Endodermal cell (in vitro differentiated cells): ENCODE data around the gene DDX27. TPM values are rescaled to one million over a fixed set of nuclear protein-coding genes. Genes with fewer than 3 reads are reported as not detected.

ENCODE experiments used
- DNase-seq: peaks from one replicate; pipeline ENCODE4 v3.0.0-alpha.2; 2017
- H3K27ac ChIP-seq: 2 replicates; pipeline ENCODE4 v1.5.1; 2013; ENCODE audit warnings: mild to moderate bottlenecking, low read depth, low read length, moderate library complexity
- H3K27me3 ChIP-seq: 2 replicates; pipeline ENCODE4 v1.6.1; 2013; ENCODE audit warnings: mild to moderate bottlenecking, low read length, moderate library complexity; ENCODE audit not compliant: insufficient read depth, control insufficient read depth, poor library complexity, severe bottlenecking
- H3K36me3 ChIP-seq: 2 replicates; pipeline ENCODE4 v1.7.0; 2013; ENCODE audit warnings: mild to moderate bottlenecking, low read length, moderate library complexity; ENCODE audit not compliant: control insufficient read depth, insufficient read depth
- H3K4me1 ChIP-seq: one replicate; pipeline ENCODE4 v1.7.0; 2013; ENCODE audit warnings: low read length; ENCODE audit not compliant: control insufficient read depth, insufficient read depth
- H3K4me3 ChIP-seq: 2 replicates; pipeline ENCODE4 v1.5.1; 2013; ENCODE audit warnings: mild to moderate bottlenecking, low read length, moderate library complexity
- H3K9ac ChIP-seq: 2 replicates; pipeline ENCODE4 v1.6.1; 2013; ENCODE audit warnings: mild to moderate bottlenecking, low read length, moderate library complexity; ENCODE audit not compliant: poor library complexity, severe bottlenecking; ENCODE audit errors: extremely low read depth
- H3K9me3 ChIP-seq: 2 replicates; pipeline ENCODE4 v1.6.1; 2013; ENCODE audit warnings: mild to moderate bottlenecking, low read length, moderate library complexity; ENCODE audit not compliant: control insufficient read depth
- H3K27ac Mint-ChIP-seq: 2 replicates; pipeline ENCODE4 v1.8.0; 2020; ENCODE audit warnings: mixed read lengths
- H3K27me3 Mint-ChIP-seq: 2 replicates; pipeline ENCODE4 v1.8.0; 2021; ENCODE audit warnings: mild to moderate bottlenecking, mixed read lengths; ENCODE audit not compliant: insufficient read depth
- H3K36me3 Mint-ChIP-seq: 2 replicates; pipeline ENCODE4 v1.8.0; 2020; ENCODE audit warnings: low read depth, mixed read lengths
- H3K4me1 Mint-ChIP-seq: 2 replicates; pipeline ENCODE4 v1.8.0; 2020; ENCODE audit warnings: mixed read lengths
- H3K4me3 Mint-ChIP-seq: 2 replicates; pipeline ENCODE4 v1.8.0; 2020; ENCODE audit warnings: mild to moderate bottlenecking, moderate library complexity, mixed read lengths
- H3K9me3 Mint-ChIP-seq: 2 replicates; pipeline ENCODE4 v1.8.0; 2020; ENCODE audit warnings: mild to moderate bottlenecking, mixed read lengths
- CTCF ChIP-seq: fragments of 200-600 bp; sonication (generic); conservative IDR thresholded peaks from 2 replicates; pipeline ENCODE4 v1.5.0; 2021; ENCODE audit warnings: antibody characterized with exemption, mild to moderate bottlenecking
- WGBS, 2 experiments: methylation state at CpG; one replicate each; pipeline versions ENCODE4 v1.1.5 to v1.1.7; 2013; ENCODE audit warnings: missing lambda C conversion rate in 2 of 2, mixed read lengths in 1 of 2; ENCODE audit not compliant: insufficient coverage in 1 of 2, insufficient read length in 1 of 2; 5-methylcytosine and 5-hydroxymethylcytosine counted together
- total RNA-seq, 2 donors: library from RNA; stranded (reverse); fragmentation: NEBNext Ultra II Directional in 1 of 2; extraction: Animal tissue kit (Norgen Biotek cat#: 25700) in 1 of 2; gene quantifications; 2 replicates in 1 of 2; 3 replicates in 1 of 2; pipeline ENCODE4 v1.2.1, GENCODE V29; 2021

DDX27 gene
- total RNA-seq, 2 donors from 2014 or later, result 40.4 to 45.2 TPM

DNA sequence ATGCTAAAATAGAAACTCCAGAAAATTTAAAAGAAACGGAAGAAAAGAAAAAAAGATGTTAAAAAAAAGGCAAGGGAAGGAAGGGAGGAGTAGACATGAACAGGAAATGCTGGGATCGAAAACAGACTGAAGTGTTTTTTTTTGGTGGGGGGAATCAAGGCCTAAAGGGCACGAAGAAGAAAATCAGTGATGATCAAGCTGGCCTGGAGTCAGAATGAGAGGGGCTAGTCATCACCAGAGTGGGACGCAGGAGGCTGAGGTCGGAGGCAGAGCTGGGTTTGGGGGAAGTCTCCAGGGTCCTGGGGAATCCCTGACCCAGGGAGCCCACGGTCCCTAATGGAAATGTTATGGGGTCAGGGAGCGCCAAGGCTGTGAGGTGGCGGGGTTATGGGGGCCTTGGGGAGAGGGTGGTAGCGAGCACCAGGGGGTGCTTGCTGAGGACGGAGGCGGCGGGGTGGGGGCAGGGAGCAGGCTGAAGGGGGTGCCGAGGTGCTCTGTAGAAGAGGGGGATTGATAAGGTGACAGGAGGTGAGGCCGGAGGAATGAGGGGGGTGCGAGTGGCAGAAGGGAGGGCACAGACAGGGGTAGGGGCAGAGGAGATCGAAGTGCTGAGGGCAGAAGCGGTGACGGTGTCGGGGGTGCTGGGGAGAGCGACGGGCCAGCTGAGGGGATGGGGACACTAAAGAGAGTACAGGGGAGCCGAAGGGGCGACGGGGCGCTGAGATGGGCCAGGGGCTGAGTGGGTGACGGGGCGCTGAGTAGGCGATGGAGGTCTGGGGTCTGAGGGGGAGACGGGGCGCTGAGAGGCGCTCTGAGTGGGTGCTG lies 58.0 kb downstream of the DDX27 start:
- Histone ChIP-seq H3K9me3 (peaks cover 41% of the 10 kb centered on the region), H3K4me1 (no peaks in the 10 kb centered on the region), H3K36me3 (peaks cover 68% of the 10 kb centered on the region), H3K27ac (no peak overlapping the region), H3K4me3 (peak overlapping the region; percentile 98), H3K27me3 (no peaks in the 10 kb centered on the region), H3K9ac (peak overlapping the region; percentile 99)
- Mint-ChIP-seq H3K36me3 (peaks cover 65% of the 10 kb centered on the region), H3K4me1 (peaks cover 20% of the 10 kb centered on the region), H3K9me3 (peaks cover 22% of the 10 kb centered on the region), H3K4me3 (peak overlapping the region; percentile 100), H3K27me3 (no peaks in the 10 kb centered on the region), H3K27ac (no peak overlapping the region)
- 8 to 24% methylated on average over 6 to 28 of the region's 31 CpGs for WGBS, 2 experiments
- peak; percentile 55 for DNase-seq
- TF ChIP-seq CTCF, result no peak

DNA sequence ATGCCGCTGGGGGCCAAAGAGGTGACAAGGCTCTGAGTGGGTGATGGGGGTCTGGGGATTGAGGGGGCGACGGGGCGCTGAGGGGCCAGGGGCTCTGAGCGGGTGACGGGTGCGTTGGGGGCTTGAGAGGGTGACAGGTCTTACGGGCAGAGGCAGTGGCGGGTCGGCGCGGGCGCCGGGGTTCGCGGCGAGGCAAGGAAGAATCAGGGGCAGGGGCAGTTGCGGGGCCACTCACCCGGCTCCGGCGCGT lies 58.5 kb downstream of the DDX27 start:
- peaks cover 22% of the 10 kb centered on the region for H3K9me3 Mint-ChIP-seq
- H3K9me3 ChIP-seq, result peaks cover 46% of the 10 kb centered on the region
- peaks cover 67% of the 10 kb centered on the region for H3K36me3 Mint-ChIP-seq
- H3K4me3 Mint-ChIP-seq, result peak overlapping the region; percentile 100
- H3K27me3 Mint-ChIP-seq, result no peaks in the 10 kb centered on the region
- H3K4me3 ChIP-seq, result peak overlapping the region; percentile 98
- WGBS, 2 experiments, result 0% methylated on average over 3 to 21 of the region's 22 CpGs
- peaks cover 26% of the 10 kb centered on the region for H3K4me1 Mint-ChIP-seq
- peaks cover 69% of the 10 kb centered on the region for H3K36me3 ChIP-seq
- H3K27me3 ChIP-seq, result no peaks in the 10 kb centered on the region
- no peaks in the 10 kb centered on the region for H3K4me1 ChIP-seq
- no peak for TF ChIP-seq CTCF
- no peak overlapping the region for H3K27ac Mint-ChIP-seq
- no peak overlapping the region for H3K27ac ChIP-seq
- peak overlapping the region; percentile 99 for H3K9ac ChIP-seq
- DNase-seq, result no peak

DNA sequence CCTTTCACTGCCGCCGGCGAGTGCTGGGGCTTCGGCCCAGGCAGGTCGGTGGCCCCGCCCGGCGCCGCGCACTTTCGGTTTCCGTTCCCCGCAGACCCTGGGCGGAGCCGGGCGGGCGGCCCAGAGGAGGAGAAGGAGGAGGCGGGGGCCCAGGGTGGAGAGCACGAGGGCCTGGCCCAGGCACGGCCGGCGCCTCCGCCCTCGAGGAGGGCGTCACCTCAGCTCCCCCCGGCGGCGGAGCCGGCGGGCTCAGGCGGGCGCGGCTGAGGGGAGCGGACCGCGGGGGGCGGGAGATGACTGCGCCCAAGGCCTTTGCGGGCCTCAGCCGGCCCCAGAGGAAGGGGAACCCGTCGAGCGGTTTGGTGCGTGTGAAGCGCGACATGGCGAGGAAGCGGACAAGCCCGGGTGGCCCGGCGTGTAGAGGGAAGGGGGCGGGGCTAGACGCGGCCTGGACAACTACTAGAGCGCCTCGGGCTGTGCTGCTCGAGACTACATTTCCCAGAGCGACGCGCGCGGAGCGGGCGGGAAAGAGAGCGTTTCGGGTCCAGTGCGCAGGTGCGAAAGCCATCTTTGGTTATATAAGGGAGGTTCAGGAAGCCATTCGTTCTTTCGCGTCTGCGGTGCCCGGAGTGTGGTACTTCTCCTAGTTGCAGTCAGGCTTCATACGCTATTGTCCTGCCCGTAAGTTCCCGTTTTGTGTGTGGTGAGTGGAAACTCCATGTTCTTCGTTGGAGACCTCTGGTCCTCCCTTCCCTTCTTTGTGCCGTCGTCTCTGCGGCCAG lies 59.0 kb downstream of the DDX27 start, which contains the start of gene ZNFX1:
TSS of gene ZNFX1 (minus strand) at position 22 of the 782 bp plus-strand sequence. CDS start 2,218 bp downstream, outside the sequence.
- Mint-ChIP-seq H3K4me1 (peaks cover 31% of the 10 kb centered on the region), H3K27me3 (no peaks in the 10 kb centered on the region)
- WGBS, 2 experiments, result 0% methylated on average over 46 to 80 of the region's 80 CpGs

More for the DNA sequence above, 59.0 kb downstream of the DDX27 start, which contains the start of gene ZNFX1:
- peak; percentile 99 for DNase-seq
- TF ChIP-seq CTCF, result peak; percentile 12
- Histone ChIP-seq H3K27me3 (no peaks in the 10 kb centered on the region), H3K36me3 (peaks cover 71% of the 10 kb centered on the region), H3K4me3 (peak within 1 kb of the TSS; percentile 98), H3K27ac (peak within 1 kb of the TSS; percentile 90), H3K9ac (peak within 1 kb of the TSS; percentile 99), H3K9me3 (peaks cover 46% of the 10 kb centered on the region), H3K4me1 (no peaks in the 10 kb centered on the region)
- Mint-ChIP-seq H3K36me3 (peaks cover 71% of the 10 kb centered on the region), H3K9me3 (peaks cover 25% of the 10 kb centered on the region), H3K4me3 (peak within 1 kb of the TSS; percentile 100), H3K27ac (peak within 1 kb of the TSS; percentile 99)
